H1 (cell line): ENCODE measurements around the gene KLK10. TPM values are rescaled to one million over a fixed set of nuclear protein-coding genes. Genes with fewer than 3 reads are reported as not detected.
A peak's percentile ranks its signal among the peaks of the same experiment; 100 is the strongest.

Experiments used
- CTCF ChIA-PET: fragments of 300-600 bp; sonication (Branson Sonifier 250); formaldehyde crosslinking; loops from one replicate; lab custom pipeline; 2021; ENCODE audit not compliant: partially characterized antibody; lab: Charles Lee
- POLR2A ChIA-PET: fragments of 300-600 bp; sonication (Branson Sonifier 250); formaldehyde crosslinking; loops from one replicate; lab custom pipeline; 2021; ENCODE audit warnings: inconsistent platforms; ENCODE audit not compliant: partially characterized antibody; lab: Charles Lee
- DNase-seq, 2 experiments: peaks; one replicate each; pipeline versions ENCODE4 v3.0.0 to v3.0.0-alpha.2; 2010 to 2022; ENCODE audit warnings: low spot score in 2 of 2, low read depth in 1 of 2, mixed read lengths in 1 of 2
- FAIRE-seq: peaks from 2 replicates; lab custom pipeline; 2011; peaks lifted over from hg19 to GRCh38; lab: Jason Lieb, UNC
- H2AFZ ChIP-seq: 2 replicates; pipeline ENCODE4 v1.8.1; 2012; ENCODE audit warnings: low read length, inconsistent platforms
- H2AK5ac ChIP-seq: 2 replicates; pipeline ENCODE4 v1.6.1; 2013; ENCODE audit warnings: low read depth, low read length
- H2BK120ac ChIP-seq: replicated peaks from 2 replicates; pipeline ENCODE3; 2013; ENCODE audit warnings: low read depth, low read length, inconsistent platforms
- H2BK12ac ChIP-seq: 2 replicates; pipeline ENCODE4 v1.6.1; 2013; ENCODE audit warnings: low read depth, low read length
- H2BK15ac ChIP-seq: 2 replicates; pipeline ENCODE4 v1.6.1; 2013; ENCODE audit warnings: low read length
- H2BK20ac ChIP-seq: 2 replicates; pipeline ENCODE4 v1.6.1; 2013; ENCODE audit warnings: low read length
- H2BK5ac ChIP-seq: 2 replicates; pipeline ENCODE4 v1.6.1; 2013; ENCODE audit warnings: low read depth, low read length
- H3K14ac ChIP-seq: 2 replicates; pipeline ENCODE4 v1.6.1; 2013; ENCODE audit warnings: inconsistent platforms; ENCODE audit not compliant: insufficient read length
- H3K18ac ChIP-seq: 2 replicates; pipeline ENCODE4 v1.6.1; 2013; ENCODE audit warnings: low read length; ENCODE audit errors: extremely low read depth
- H3K23ac ChIP-seq: 2 replicates; pipeline ENCODE4 v1.6.1; 2013; ENCODE audit warnings: inconsistent platforms; ENCODE audit not compliant: insufficient read length
- H3K23me2 ChIP-seq: 2 replicates; pipeline ENCODE4 v1.6.1; 2013; ENCODE audit warnings: low read depth, low read length
- H3K27ac ChIP-seq: 2 replicates; pipeline ENCODE4 v1.6.1; 2011; ENCODE audit warnings: low read depth, low read length, inconsistent platforms
- H3K27me3 ChIP-seq, 4 experiments: replicated peaks in 1 of 4; 1 replicate in 1 of 4; 2 replicates in 3 of 4; pipeline versions ENCODE4 v1.6.1 to v1.8.1; 2011 to 2013; ENCODE audit warnings: low read length in 3 of 4, mild to moderate bottlenecking in 3 of 4, inconsistent platforms in 2 of 4, mixed read lengths in 2 of 4, moderate library complexity in 1 of 4; ENCODE audit not compliant: control insufficient read depth in 3 of 4, insufficient read depth in 3 of 4; ENCODE audit errors: extremely low read depth in 1 of 4
- H3K36me3 ChIP-seq, 4 experiments: 2 replicates each; pipeline versions ENCODE4 v1.6.1 to v1.8.1; 2011 to 2013; ENCODE audit warnings: mild to moderate bottlenecking in 4 of 4, low read length in 3 of 4, moderate library complexity in 2 of 4, control low read depth in 1 of 4, inconsistent platforms in 1 of 4; ENCODE audit not compliant: insufficient read depth in 4 of 4, control insufficient read depth in 2 of 4
- H3K4ac ChIP-seq: replicated peaks from 2 replicates; pipeline ENCODE3; 2013; ENCODE audit warnings: low read length, low read depth, mixed read lengths, inconsistent platforms; ENCODE audit not compliant: insufficient read length
- H3K4me1 ChIP-seq, 4 experiments: replicated peaks in 1 of 4; 1 replicate in 1 of 4; 2 replicates in 3 of 4; pipeline versions ENCODE4 v1.6.1 to v1.8.1; 2011 to 2013; ENCODE audit warnings: low read length in 3 of 4, inconsistent platforms in 2 of 4, mixed read lengths in 1 of 4; ENCODE audit not compliant: insufficient read depth in 4 of 4, control insufficient read depth in 3 of 4
- H3K4me2 ChIP-seq, 2 experiments: 2 replicates each; pipeline versions ENCODE4 v1.6.1 to v1.8.1; 2011 to 2013; ENCODE audit warnings: low read depth in 2 of 2, low read length in 2 of 2, control low read depth in 1 of 2, inconsistent platforms in 1 of 2, mild to moderate bottlenecking in 1 of 2; ENCODE audit not compliant: insufficient read depth in 1 of 2
- H3K4me3 ChIP-seq, 4 experiments: fragments of 200-600, 300-600 bp in 1 of 4; sonication (generic), shearing (Covaris generic), sonication (Bioruptor Twin) in 1 of 4; 2 replicates each; pipeline versions ENCODE4 v1.5.1 to v1.8.1; 2011 to 2016; ENCODE audit warnings: low read length in 4 of 4, low read depth in 3 of 4, control low read depth in 2 of 4, inconsistent platforms in 2 of 4, mild to moderate bottlenecking in 2 of 4, mixed read lengths in 1 of 4, moderate library complexity in 1 of 4; ENCODE audit not compliant: insufficient read depth in 2 of 4; ENCODE audit errors: extremely low read depth in 1 of 4
- H3K56ac ChIP-seq: replicated peaks from 2 replicates; pipeline ENCODE3; 2013; ENCODE audit warnings: low read depth, mild to moderate bottlenecking, mixed read lengths, low read length, inconsistent platforms; ENCODE audit not compliant: insufficient read length
- H3K79me1 ChIP-seq: 2 replicates; pipeline ENCODE4 v1.6.1; 2013; ENCODE audit warnings: low read depth, low read length, control low read depth
- H3K79me2 ChIP-seq, 2 experiments: 2 replicates each; pipeline versions ENCODE4 v1.6.1 to v1.8.1; 2012 to 2013; ENCODE audit warnings: low read length in 2 of 2, mild to moderate bottlenecking in 2 of 2, inconsistent platforms in 1 of 2; ENCODE audit not compliant: insufficient read depth in 2 of 2, control insufficient read depth in 1 of 2
- H3K9ac ChIP-seq, 4 experiments: replicated peaks in 1 of 4; 1 replicate in 1 of 4; 2 replicates in 3 of 4; pipeline versions ENCODE4 v1.6.1 to v1.8.1; 2011 to 2013; ENCODE audit warnings: low read depth in 3 of 4, low read length in 3 of 4, control low read depth in 2 of 4, mild to moderate bottlenecking in 2 of 4, moderate library complexity in 2 of 4, inconsistent platforms in 1 of 4; ENCODE audit errors: extremely low read depth in 1 of 4
- H3K9me3 ChIP-seq, 2 experiments: 2 replicates each; pipeline versions ENCODE4 v1.6.1 to v1.8.1; 2012 to 2013; ENCODE audit warnings: mild to moderate bottlenecking in 2 of 2, moderate library complexity in 2 of 2, control low read depth in 1 of 2, inconsistent platforms in 1 of 2, low read depth in 1 of 2, low read length in 1 of 2, mixed read lengths in 1 of 2; ENCODE audit not compliant: insufficient read depth in 2 of 2
- H4K20me1 ChIP-seq, 2 experiments: replicated peaks in 1 of 2; 2 replicates each; pipeline versions ENCODE3 to v1.8.1; 2011 to 2013; ENCODE audit warnings: inconsistent platforms in 2 of 2, low read length in 2 of 2, mild to moderate bottlenecking in 1 of 2; ENCODE audit not compliant: insufficient read depth in 2 of 2, control insufficient read depth in 1 of 2
- H4K5ac ChIP-seq: 2 replicates; pipeline ENCODE4 v1.6.1; 2013; ENCODE audit warnings: low read length, low read depth, mixed read lengths, inconsistent platforms; ENCODE audit not compliant: insufficient read length
- H4K8ac ChIP-seq: 2 replicates; pipeline ENCODE4 v1.8.0; 2013; ENCODE audit warnings: mild to moderate bottlenecking, moderate library complexity, low read length, inconsistent platforms; ENCODE audit not compliant: insufficient read depth; ENCODE audit errors: extremely low read depth
- H4K91ac ChIP-seq: replicated peaks from 2 replicates; pipeline ENCODE3; 2013; ENCODE audit warnings: low read length, mixed read lengths, inconsistent platforms; ENCODE audit not compliant: insufficient read length
- ASH2L ChIP-seq: fragments of 200-600, 300-600 bp; sonication (generic); IDR thresholded peaks from one replicate; pipeline ENCODE4 v1.7.1; 2017; ENCODE audit warnings: low read length
- CTBP2 ChIP-seq: IDR thresholded peaks from 2 replicates; pipeline ENCODE4 v1.7.0; 2011; ENCODE audit warnings: borderline replicate concordance, mild to moderate bottlenecking, moderate library complexity, mixed read lengths, low read length; ENCODE audit not compliant: insufficient read depth, insufficient read length
- GTF2F1 ChIP-seq: IDR thresholded peaks from 2 replicates; pipeline ENCODE4 v1.6.1; 2012; ENCODE audit warnings: low read depth, low read length, improper control_type of control experiment, borderline replicate concordance
- KDM1A ChIP-seq: fragments of 200-600, 300-600 bp; sonication (generic); IDR thresholded peaks from 2 replicates; pipeline ENCODE4 v1.7.1; 2016; ENCODE audit warnings: mild to moderate bottlenecking, low read length, borderline replicate concordance
- RAD21 ChIP-seq, 2 experiments: IDR thresholded peaks in 1 of 2; conservative IDR thresholded peaks in 1 of 2; 2 replicates each; pipeline ENCODE4 v1.6.1; 2011; ENCODE audit warnings: low read depth in 2 of 2, low read length in 2 of 2, improper control_type of control experiment in 1 of 2, inconsistent platforms in 1 of 2, mild to moderate bottlenecking in 1 of 2, moderate library complexity in 1 of 2
- SIRT6 ChIP-seq: IDR thresholded peaks from one replicate; pipeline ENCODE4 v1.7.1; 2012; ENCODE audit warnings: low read length, inconsistent platforms
- TAF1 ChIP-seq: IDR thresholded peaks from 2 replicates; pipeline ENCODE4 v1.6.1; 2011; ENCODE audit warnings: mild to moderate bottlenecking, low read depth, low read length
- WGBS, 2 experiments: shearing (Covaris generic) in 1 of 2; methylation state at CpG; one replicate each; pipeline versions ENCODE4 v1.1.6 to v1.1.7; 2013 to 2015; ENCODE audit warnings: low lambda C conversion rate in 2 of 2, mixed read lengths in 2 of 2, inconsistent platforms in 1 of 2, low coverage in 1 of 2, missing lambda C conversion rate in 1 of 2; ENCODE audit not compliant: insufficient replicate concordance in 2 of 2, insufficient coverage in 1 of 2, insufficient read length in 1 of 2; ENCODE audit errors: extremely low coverage in 1 of 2, missing lambda C conversion rate in 1 of 2; 5-methylcytosine and 5-hydroxymethylcytosine counted together
- polyA plus RNA-seq, 7 experiments: library from polyadenylated mRNA; depleted of rRNA in 3 of 7; stranded (reverse) in 5 of 7; unstranded in 2 of 7; fragments of >200 nt in 5 of 7; fragments of 200-250 nt in 2 of 7; gene quantifications; 1 replicate in 5 of 7; 2 replicates in 1 of 7; 4 replicates in 1 of 7; pipeline versions ENCODE4 v1.2.1 to v1.2.3, GENCODE V29; 2011 to 2013; ENCODE audit warnings: missing spikeins in 2 of 7, mixed read lengths in 2 of 7
- total RNA-seq: library from RNA; stranded (reverse); fragmentation: NEBNext Ultra II Directional; extraction: Animal tissue kit (Norgen Biotek cat#: 25700); gene quantifications from 2 replicates; pipeline ENCODE4 v1.2.1, GENCODE V29; 2021
- TF ChIP-seq, protein P1 (sequence below), 3 experiments: IDR thresholded peaks; 1 replicate in 2 of 3; 2 replicates in 1 of 3; pipeline versions ENCODE4 v1.5.1 to v1.6.1; 2011; ENCODE audit warnings: low read length in 3 of 3, mild to moderate bottlenecking in 3 of 3, inconsistent platforms in 2 of 3, low read depth in 1 of 3, moderate library complexity in 1 of 3; ENCODE audit not compliant: insufficient read depth in 1 of 3; ENCODE audit errors: control extremely low read depth in 1 of 3

The KLK10 gene
- total and polyA plus RNA-seq, 2 of the 8 experiments (the other 6 are each of a cell fraction or from before 2014, with no cell fraction given) = 4.8 to 9.7 TPM

DNA sequence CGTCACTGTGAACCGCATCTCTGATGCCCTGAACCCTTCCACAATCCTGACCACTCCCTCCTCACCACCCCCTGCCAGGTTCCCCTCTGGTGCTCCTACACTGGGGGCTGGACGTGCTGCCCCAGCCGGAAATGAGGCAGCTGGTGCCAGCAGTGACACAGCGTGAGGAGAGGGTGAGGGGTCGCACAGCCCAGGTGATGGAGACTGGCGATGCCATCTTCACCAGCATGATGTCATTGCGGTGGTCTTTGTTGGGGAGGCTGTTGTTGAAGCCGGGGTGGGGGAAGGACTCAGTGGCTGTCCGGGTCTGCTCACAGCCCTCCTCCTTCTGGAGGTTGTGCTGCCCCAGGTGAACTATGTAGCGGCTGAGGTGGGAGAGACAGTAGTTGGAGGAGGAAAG, 4.4 kb upstream of the KLK10 start:
- CTCF ChIA-PET = interaction anchor here (1.3 to 15.0 kb wide), 3 partner anchors 69 to 95 kb away, joined by 3 to 269 read pairs (median 4); no protein-coding TSS in a partner anchor
- no peaks in the 10 kb centered on the region for H3K36me3 ChIP-seq
- no peak overlapping the region for H3K56ac ChIP-seq
- no peak overlapping the region for H3K9ac ChIP-seq
- no peak overlapping the region; the same call in 1 of the 2 replicates for H3K18ac ChIP-seq
- 89% methylated on average over 9 of the region's 11 CpGs; no CpG with 5 or more reads in 1 of the 2 experiments for WGBS, 2 experiments
- peaks cover 5% of the 10 kb centered on the region; the same call in 1 of the 2 replicates for H3K23me2 ChIP-seq
- no peak overlapping the region for H3K4ac ChIP-seq
- no peaks in the 10 kb centered on the region for H4K20me1 ChIP-seq
- no peak overlapping the region for H3K27ac ChIP-seq
- no peak overlapping the region for H2BK5ac ChIP-seq
- no peaks in the 10 kb centered on the region for H3K9me3 ChIP-seq
- H3K79me2 ChIP-seq = no peaks in the 10 kb centered on the region
- TF ChIP-seq GTF2F1 (no peak), ASH2L (no peak), TAF1 (no peak), KDM1A (no peak), RAD21 (IDR thresholded peaks at IDR 0.05 in 1 of 2, conservative IDR thresholded peaks at IDR 0.05 in 1 of 2; ENCODE audit: low read depth in 2 of 2, low read length in 2 of 2) (no peak), CTBP2 (no peak), SIRT6 (no peak)
- TF ChIP-seq, protein P1, sequence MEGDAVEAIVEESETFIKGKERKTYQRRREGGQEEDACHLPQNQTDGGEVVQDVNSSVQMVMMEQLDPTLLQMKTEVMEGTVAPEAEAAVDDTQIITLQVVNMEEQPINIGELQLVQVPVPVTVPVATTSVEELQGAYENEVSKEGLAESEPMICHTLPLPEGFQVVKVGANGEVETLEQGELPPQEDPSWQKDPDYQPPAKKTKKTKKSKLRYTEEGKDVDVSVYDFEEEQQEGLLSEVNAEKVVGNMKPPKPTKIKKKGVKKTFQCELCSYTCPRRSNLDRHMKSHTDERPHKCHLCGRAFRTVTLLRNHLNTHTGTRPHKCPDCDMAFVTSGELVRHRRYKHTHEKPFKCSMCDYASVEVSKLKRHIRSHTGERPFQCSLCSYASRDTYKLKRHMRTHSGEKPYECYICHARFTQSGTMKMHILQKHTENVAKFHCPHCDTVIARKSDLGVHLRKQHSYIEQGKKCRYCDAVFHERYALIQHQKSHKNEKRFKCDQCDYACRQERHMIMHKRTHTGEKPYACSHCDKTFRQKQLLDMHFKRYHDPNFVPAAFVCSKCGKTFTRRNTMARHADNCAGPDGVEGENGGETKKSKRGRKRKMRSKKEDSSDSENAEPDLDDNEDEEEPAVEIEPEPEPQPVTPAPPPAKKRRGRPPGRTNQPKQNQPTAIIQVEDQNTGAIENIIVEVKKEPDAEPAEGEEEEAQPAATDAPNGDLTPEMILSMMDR (IDR thresholded peaks at IDR 0.05; ENCODE audit: control extremely low read depth in 1 of 3, insufficient read depth in 1 of 3, low read depth in 1 of 3, low read length in 3 of 3) = no peak
- H2AFZ ChIP-seq = no peak overlapping the region
- peak overlapping the region; percentile 87; the same call in 1 of the 2 replicates for H2BK12ac ChIP-seq
- no peak overlapping the region for H4K91ac ChIP-seq
- no peak overlapping the region for H3K23ac ChIP-seq
- peaks cover 3 to 32% (median 19%) of the 10 kb centered on the region in 4 experiments for H3K4me1 ChIP-seq
- no peak overlapping the region; the same call in 1 of the 2 replicates for H2AK5ac ChIP-seq
- H3K4me2 ChIP-seq = no peak overlapping the region
- DNase-seq = no peak
- no peak overlapping the region for H3K4me3 ChIP-seq
- no peak overlapping the region for H4K5ac ChIP-seq
- no peak overlapping the region for H2BK120ac ChIP-seq
- POLR2A ChIA-PET = interaction anchor here (1.2 kb wide), 1 partner anchor 73 kb away, joined by 3 read pairs; no protein-coding TSS in a partner anchor
- H3K14ac ChIP-seq = no peak overlapping the region
- peaks cover 0 to 12% (median 5%) of the 10 kb centered on the region in 4 experiments; a peak in 5 of 7 replicates for H3K27me3 ChIP-seq
- FAIRE-seq = no peak
- H2BK20ac ChIP-seq = no peak overlapping the region
- H3K79me1 ChIP-seq = no peaks in the 10 kb centered on the region
- peak overlapping the region; percentile 37; the same call in 1 of the 2 replicates for H2BK15ac ChIP-seq
- H4K8ac ChIP-seq = no peak overlapping the region
